ENCODE data around the gene B3GAT2. TPM values are rescaled to one million over a fixed set of nuclear protein-coding genes. Genes with fewer than 3 reads are reported as not detected.

The B3GAT2 gene
- total RNA-seq, 4 donors from 2014 or later: 0.21 TPM; not detected in 3

GRCh38 chr6:70820778-70821177, 136.1 kb downstream of the B3GAT2 start:
- no peak overlapping the region for H3K4me3 ChIP-seq
- H3K36me3 ChIP-seq: no peaks in the 10 kb centered on the region
- WGBS: over 99% methylated on average over 2 of the region's 2 CpGs
- no peak for DNase-seq (ENCODE audit: low spot score in 2 of 2)
- no peaks in the 10 kb centered on the region for H3K27me3 ChIP-seq
- TF ChIP-seq POLR2AphosphoS5 (IDR thresholded peaks at IDR 0.05) (no peak), EP300 (IDR thresholded peaks at IDR 0.05) (no peak), POLR2A (IDR thresholded peaks at IDR 0.05) (no peak)
- TF ChIP-seq, protein P1, sequence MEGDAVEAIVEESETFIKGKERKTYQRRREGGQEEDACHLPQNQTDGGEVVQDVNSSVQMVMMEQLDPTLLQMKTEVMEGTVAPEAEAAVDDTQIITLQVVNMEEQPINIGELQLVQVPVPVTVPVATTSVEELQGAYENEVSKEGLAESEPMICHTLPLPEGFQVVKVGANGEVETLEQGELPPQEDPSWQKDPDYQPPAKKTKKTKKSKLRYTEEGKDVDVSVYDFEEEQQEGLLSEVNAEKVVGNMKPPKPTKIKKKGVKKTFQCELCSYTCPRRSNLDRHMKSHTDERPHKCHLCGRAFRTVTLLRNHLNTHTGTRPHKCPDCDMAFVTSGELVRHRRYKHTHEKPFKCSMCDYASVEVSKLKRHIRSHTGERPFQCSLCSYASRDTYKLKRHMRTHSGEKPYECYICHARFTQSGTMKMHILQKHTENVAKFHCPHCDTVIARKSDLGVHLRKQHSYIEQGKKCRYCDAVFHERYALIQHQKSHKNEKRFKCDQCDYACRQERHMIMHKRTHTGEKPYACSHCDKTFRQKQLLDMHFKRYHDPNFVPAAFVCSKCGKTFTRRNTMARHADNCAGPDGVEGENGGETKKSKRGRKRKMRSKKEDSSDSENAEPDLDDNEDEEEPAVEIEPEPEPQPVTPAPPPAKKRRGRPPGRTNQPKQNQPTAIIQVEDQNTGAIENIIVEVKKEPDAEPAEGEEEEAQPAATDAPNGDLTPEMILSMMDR (IDR thresholded peaks at IDR 0.05): no peak
- no peak overlapping the region for H3K27ac ChIP-seq
- H3K4me1 ChIP-seq: peaks cover 4% of the 10 kb centered on the region
- H3K9me3 ChIP-seq: no peaks in the 10 kb centered on the region

GRCh38 chr6:70819646-70820045, 137.2 kb downstream of the B3GAT2 start:
- H3K4me1 ChIP-seq: peaks cover 4% of the 10 kb centered on the region
- no peaks in the 10 kb centered on the region for H3K36me3 ChIP-seq
- no peaks in the 10 kb centered on the region for H3K9me3 ChIP-seq
- no peaks in the 10 kb centered on the region for H3K27me3 ChIP-seq
- H3K27ac ChIP-seq: no peak overlapping the region
- DNase-seq (ENCODE audit: low spot score in 2 of 2): no peak
- H3K4me3 ChIP-seq: no peak overlapping the region
- TF ChIP-seq, protein P1 (IDR thresholded peaks at IDR 0.05): no peak
- TF ChIP-seq POLR2AphosphoS5 (IDR thresholded peaks at IDR 0.05) (no peak), EP300 (IDR thresholded peaks at IDR 0.05) (no peak), POLR2A (IDR thresholded peaks at IDR 0.05) (no peak)
- WGBS: 90% methylated on average over 4 of the region's 4 CpGs

- Histone ChIP-seq H3K27me3 (no peaks in the 10 kb centered on the region), H3K4me1 (no peaks in the 10 kb centered on the region), H3K36me3 (no peaks in the 10 kb centered on the region), H3K4me3 (no peak overlapping the region), H3K9me3 (no peaks in the 10 kb centered on the region), H3K27ac (no peak overlapping the region)
- no peak for DNase-seq (ENCODE audit: low spot score in 2 of 2)
- TF ChIP-seq POLR2A (IDR thresholded peaks at IDR 0.05): no peak
- no peak for TF ChIP-seq EP300 (IDR thresholded peaks at IDR 0.05)
- TF ChIP-seq POLR2AphosphoS5 (IDR thresholded peaks at IDR 0.05): no peak
- TF ChIP-seq, protein P1 (IDR thresholded peaks at IDR 0.05): no peak
- WGBS: 87% methylated on average over 3 of the region's 3 CpGs
These were observed 143.0 kb downstream of the B3GAT2 start for GRCh38 chr6:70813885-70814284.

DNA sequence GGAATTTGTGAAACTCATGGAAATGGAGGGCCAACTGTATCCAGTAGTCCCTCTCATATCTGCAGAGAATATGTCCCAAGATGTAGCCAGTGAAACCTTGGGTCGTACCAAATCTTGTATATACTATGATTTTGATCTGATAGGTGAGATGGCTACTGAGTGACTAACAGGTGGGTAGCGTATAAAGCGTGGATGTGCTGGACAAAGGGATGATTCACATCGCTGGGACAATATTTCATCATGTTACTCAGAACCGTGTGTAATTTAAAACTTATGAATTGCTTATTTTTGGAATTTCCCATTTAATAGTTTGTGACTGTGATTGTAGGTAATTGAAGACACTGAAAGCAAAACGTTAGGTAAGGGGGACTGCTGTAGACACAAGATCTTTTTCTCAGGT, 145.1 kb downstream of the B3GAT2 start:
- TF ChIP-seq POLR2AphosphoS5 (IDR thresholded peaks at IDR 0.05): no peak
- TF ChIP-seq, protein P1 (IDR thresholded peaks at IDR 0.05): no peak
- Histone ChIP-seq H3K4me1 (no peaks in the 10 kb centered on the region), H3K4me3 (no peak overlapping the region), H3K9me3 (no peaks in the 10 kb centered on the region), H3K36me3 (no peaks in the 10 kb centered on the region), H3K27ac (no peak overlapping the region), H3K27me3 (no peaks in the 10 kb centered on the region)
- DNase-seq (ENCODE audit: low spot score in 2 of 2): no peak
- 88% methylated on average over 6 of the region's 6 CpGs for WGBS
